Central memory CD8-positive, alpha-beta T cell (primary cell): ENCODE results near the gene MN1.
"Not testable (repeated sequence)": the region's sequence is repeated elsewhere in the genome, so short reads cannot be mapped to it uniquely, and the experiment has no call there.

ENCODE experiments used
- ATAC-seq: fragments of 150-1000 bp; cut with Tn5 transposase; replicated peaks from 2 replicates; pipeline ENCODE4 v1.10.0; 2022; ENCODE audit warnings: mild to moderate bottlenecking, moderate FRiP score, moderate number of reproducible peaks; ENCODE audit not compliant: poor library complexity, severe bottlenecking; ENCODE audit errors: extremely low read depth
- DNase-seq, 2 donors: peaks; one replicate each; pipeline ENCODE4 v3.0.0; 2021; ENCODE audit warnings: low spot score in 2 of 2
- H3K27ac Mint-ChIP-seq: one replicate; pipeline ENCODE4 v1.8.0; 2022; ENCODE audit warnings: low read depth, mild to moderate bottlenecking, moderate library complexity, mixed read lengths
- H3K27me3 Mint-ChIP-seq: one replicate; pipeline ENCODE4 v1.8.0; 2022; ENCODE audit warnings: mixed read lengths
- H3K36me3 Mint-ChIP-seq: one replicate; pipeline ENCODE4 v1.8.0; 2022; ENCODE audit warnings: mild to moderate bottlenecking, moderate library complexity, mixed read lengths; ENCODE audit not compliant: insufficient read depth
- H3K4me1 Mint-ChIP-seq: one replicate; pipeline ENCODE4 v1.8.0; 2022; ENCODE audit warnings: mixed read lengths
- H3K4me3 Mint-ChIP-seq: one replicate; pipeline ENCODE4 v1.8.0; 2022; ENCODE audit warnings: mild to moderate bottlenecking, moderate library complexity, mixed read lengths
- H3K9me3 Mint-ChIP-seq: one replicate; pipeline ENCODE4 v1.8.0; 2022; ENCODE audit warnings: mixed read lengths

The MN1 gene

GRCh38 chr22:27752771-27753170, 48.8 kb downstream of the MN1 start:
- DNase-seq (no peak), ATAC-seq (no peak)
- Mint-ChIP-seq H3K27ac (no peak overlapping the region), H3K9me3 (no peaks in the 10 kb centered on the region), H3K4me3 (no peak overlapping the region), H3K4me1 (no peaks in the 10 kb centered on the region), H3K27me3 (peaks cover 31% of the 10 kb centered on the region), H3K36me3 (no peaks in the 10 kb centered on the region)

- no peak overlapping the region for H3K27ac Mint-ChIP-seq
- H3K36me3 Mint-ChIP-seq, result no peaks in the 10 kb centered on the region
- no peak overlapping the region for H3K4me3 Mint-ChIP-seq
- no peak for ATAC-seq
- no peaks in the 10 kb centered on the region for H3K4me1 Mint-ChIP-seq
- no peaks in the 10 kb centered on the region for H3K9me3 Mint-ChIP-seq
- H3K27me3 Mint-ChIP-seq, result peaks cover 34% of the 10 kb centered on the region
- no peak for DNase-seq
Observed at GRCh38 chr22:27752141-27752540, 49.4 kb downstream of the MN1 start.

- no peak for ATAC-seq
- DNase-seq, result no peak
- Mint-ChIP-seq H3K36me3 (no peaks in the 10 kb centered on the region), H3K4me3 (no peak overlapping the region), H3K4me1 (no peaks in the 10 kb centered on the region), H3K9me3 (no peaks in the 10 kb centered on the region), H3K27me3 (peaks cover 41% of the 10 kb centered on the region), H3K27ac (no peak overlapping the region)
Observed at GRCh38 chr22:27751277-27752070, 50.1 kb downstream of the MN1 start.

GRCh38 chr22:27750584-27751265, 50.8 kb downstream of the MN1 start:
- H3K27me3 Mint-ChIP-seq, result peaks cover 48% of the 10 kb centered on the region
- no peaks in the 10 kb centered on the region for H3K36me3 Mint-ChIP-seq
- H3K4me1 Mint-ChIP-seq, result no peaks in the 10 kb centered on the region
- no peak overlapping the region for H3K4me3 Mint-ChIP-seq
- ATAC-seq, result no peak
- no peak for DNase-seq
- no peaks in the 10 kb centered on the region for H3K9me3 Mint-ChIP-seq
- no peak overlapping the region for H3K27ac Mint-ChIP-seq

GRCh38 chr22:27749597-27750225, 51.8 kb downstream of the MN1 start:
- Mint-ChIP-seq H3K4me1 (no peaks in the 10 kb centered on the region), H3K9me3 (no peaks in the 10 kb centered on the region), H3K27ac (no peak overlapping the region), H3K36me3 (no peaks in the 10 kb centered on the region), H3K4me3 (no peak overlapping the region), H3K27me3 (peaks cover 57% of the 10 kb centered on the region)
- ATAC-seq (no peak), DNase-seq (no peak)

- DNase-seq, result no peak
- H3K27me3 Mint-ChIP-seq, result peaks cover 61% of the 10 kb centered on the region
- H3K4me3 Mint-ChIP-seq, result no peak overlapping the region
Observed at GRCh38 chr22:27748751-27749191, 52.8 kb downstream of the MN1 start.

GRCh38 chr22:27748349-27748748, 53.2 kb downstream of the MN1 start:
- H3K4me1 Mint-ChIP-seq, result no peaks in the 10 kb centered on the region
- H3K4me3 Mint-ChIP-seq, result no peak overlapping the region
- H3K27ac Mint-ChIP-seq, result no peak overlapping the region
- peaks cover 66% of the 10 kb centered on the region for H3K27me3 Mint-ChIP-seq
- no peaks in the 10 kb centered on the region for H3K36me3 Mint-ChIP-seq
- no peak for ATAC-seq
- no peak for DNase-seq
- H3K9me3 Mint-ChIP-seq, result no peaks in the 10 kb centered on the region

More at GRCh38 chr22:27748751-27749191, 52.8 kb downstream of the MN1 start:
- ATAC-seq, result no peak
- H3K4me1 Mint-ChIP-seq, result no peaks in the 10 kb centered on the region
- no peaks in the 10 kb centered on the region for H3K36me3 Mint-ChIP-seq
- H3K27ac Mint-ChIP-seq, result no peak overlapping the region
- no peaks in the 10 kb centered on the region for H3K9me3 Mint-ChIP-seq

- H3K4me1 Mint-ChIP-seq, result no peaks in the 10 kb centered on the region
- H3K4me3 Mint-ChIP-seq, result no peak overlapping the region
- ATAC-seq (no peak), DNase-seq (no peak)
- no peaks in the 10 kb centered on the region for H3K9me3 Mint-ChIP-seq
- no peaks in the 10 kb centered on the region for H3K36me3 Mint-ChIP-seq
- peaks cover 73% of the 10 kb centered on the region for H3K27me3 Mint-ChIP-seq
- H3K27ac Mint-ChIP-seq, result no peak overlapping the region
Observed at GRCh38 chr22:27747396-27748221, 53.9 kb downstream of the MN1 start.

- no peak overlapping the region for H3K27ac Mint-ChIP-seq
- H3K9me3 Mint-ChIP-seq, result no peaks in the 10 kb centered on the region
- no peaks in the 10 kb centered on the region for H3K4me1 Mint-ChIP-seq
- no peaks in the 10 kb centered on the region for H3K36me3 Mint-ChIP-seq
- DNase-seq (no peak), ATAC-seq (no peak)
- H3K4me3 Mint-ChIP-seq, result no peak overlapping the region
- peaks cover 80% of the 10 kb centered on the region for H3K27me3 Mint-ChIP-seq
Observed at GRCh38 chr22:27746918-27747317, 54.6 kb downstream of the MN1 start.

GRCh38 chr22:27745809-27746208, 55.7 kb downstream of the MN1 start:
- H3K9me3 Mint-ChIP-seq, result no peaks in the 10 kb centered on the region
- no peak overlapping the region for H3K4me3 Mint-ChIP-seq
- ATAC-seq, result no peak
- no peaks in the 10 kb centered on the region for H3K4me1 Mint-ChIP-seq
- no peak overlapping the region for H3K27ac Mint-ChIP-seq
- no peak for DNase-seq
- H3K36me3 Mint-ChIP-seq, result no peaks in the 10 kb centered on the region
- H3K27me3 Mint-ChIP-seq, result peaks cover 80% of the 10 kb centered on the region

GRCh38 chr22:27745154-27745553, 56.4 kb downstream of the MN1 start:
- H3K36me3 Mint-ChIP-seq, result no peaks in the 10 kb centered on the region
- ATAC-seq (no peak), DNase-seq (no peak)
- H3K27ac Mint-ChIP-seq, result no peak overlapping the region
- peaks cover 74% of the 10 kb centered on the region for H3K27me3 Mint-ChIP-seq
- H3K4me1 Mint-ChIP-seq, result no peaks in the 10 kb centered on the region
- H3K9me3 Mint-ChIP-seq, result no peaks in the 10 kb centered on the region
- no peak overlapping the region for H3K4me3 Mint-ChIP-seq

GRCh38 chr22:27744078-27744477, 57.5 kb downstream of the MN1 start:
- H3K4me3 Mint-ChIP-seq, H3K36me3 Mint-ChIP-seq, H3K9me3 Mint-ChIP-seq, H3K27ac Mint-ChIP-seq, H3K4me1 Mint-ChIP-seq, ATAC-seq, DNase-seq: not testable (repeated sequence)
- H3K27me3 Mint-ChIP-seq, result peaks cover 63% of the 10 kb centered on the region
